Stomach smooth muscle (tissue), 2 donors: ENCODE data around the gene ZNF362.
A peak's percentile ranks its signal among the peaks of the same experiment; 100 is the strongest.
"Not testable (repeated sequence)": the region's sequence is repeated elsewhere in the genome, so short reads cannot be mapped to it uniquely, and the experiment has no call there.

Experiments
- H3K27ac ChIP-seq: one replicate; pipeline ENCODE4 v1.7.0; 2013; ENCODE audit warnings: mild to moderate bottlenecking, low read length, inconsistent platforms
- H3K27me3 ChIP-seq, 2 donors: one replicate each; pipeline ENCODE4 v1.7.0; 2013; ENCODE audit warnings: low read length in 2 of 2; ENCODE audit not compliant: insufficient read depth in 2 of 2, control insufficient read depth in 1 of 2
- H3K36me3 ChIP-seq, 2 donors: one replicate each; pipeline ENCODE4 v1.7.0; 2013; ENCODE audit warnings: low read length in 2 of 2; ENCODE audit not compliant: control insufficient read depth in 2 of 2, insufficient read depth in 2 of 2
- H3K4me1 ChIP-seq: one replicate; pipeline ENCODE4 v1.7.0; 2013; ENCODE audit warnings: low read length; ENCODE audit not compliant: control insufficient read depth, insufficient read depth
- H3K4me3 ChIP-seq, 2 donors: one replicate each; pipeline ENCODE4 v1.7.0; 2013; ENCODE audit warnings: low read length in 2 of 2
- H3K9ac ChIP-seq, 2 donors: one replicate each; pipeline ENCODE4 v1.7.0; 2013; ENCODE audit warnings: low read length in 2 of 2, mild to moderate bottlenecking in 1 of 2
- H3K9me3 ChIP-seq, 2 donors: one replicate each; pipeline ENCODE4 v1.7.0; 2013; ENCODE audit warnings: low read length in 2 of 2; ENCODE audit not compliant: control insufficient read depth in 2 of 2
- donor health status: healthy.
- donor health status: Pancreatic carcinoma.

Gene ZNF362

GRCh38 chr1:33286451-33287185 lies 30.3 kb downstream of the ZNF362 start:
- Histone ChIP-seq H3K4me3 (no peak overlapping the region), H3K4me1 (peaks cover 3% of the 10 kb centered on the region), H3K27ac (no peak overlapping the region), H3K27me3 (no peaks in the 10 kb centered on the region), H3K9me3 (no peaks in the 10 kb centered on the region), H3K9ac (no peak overlapping the region), H3K36me3 (peaks cover 11 to 16% of the 10 kb centered on the region in 2 donors)

GRCh38 chr1:33287317-33287716 lies 31.0 kb downstream of the ZNF362 start:
- Histone ChIP-seq H3K27ac (no peak overlapping the region), H3K36me3 (peaks cover 6 to 10% of the 10 kb centered on the region in 2 donors), H3K9ac (no peak overlapping the region), H3K4me3 (no peak overlapping the region), H3K9me3 (no peaks in the 10 kb centered on the region), H3K4me1 (peaks cover 3% of the 10 kb centered on the region), H3K27me3 (no peaks in the 10 kb centered on the region)

- no peak overlapping the region for H3K9ac ChIP-seq
- peaks cover 14% of the 10 kb centered on the region for H3K4me1 ChIP-seq
- H3K27ac ChIP-seq = no peak overlapping the region
- H3K4me3 ChIP-seq = no peak overlapping the region
- no peaks in the 10 kb centered on the region for H3K9me3 ChIP-seq
- no peaks in the 10 kb centered on the region for H3K27me3 ChIP-seq
- peaks cover 3 to 12% of the 10 kb centered on the region in 2 donors for H3K36me3 ChIP-seq
These were observed 32.9 kb downstream of the ZNF362 start for GRCh38 chr1:33288976-33289857.

GRCh38 chr1:33289858-33290154 lies 33.5 kb downstream of the ZNF362 start:
- Histone ChIP-seq H3K9ac (no peak overlapping the region), H3K27me3 (no peaks in the 10 kb centered on the region), H3K4me3 (no peak overlapping the region), H3K4me1 (peaks cover 14% of the 10 kb centered on the region), H3K9me3 (no peaks in the 10 kb centered on the region), H3K27ac (no peak overlapping the region), H3K36me3 (peaks cover 8 to 14% of the 10 kb centered on the region in 2 donors)

- not testable (repeated sequence) for H3K27me3 ChIP-seq
- H3K36me3 ChIP-seq = peaks cover 11 to 14% of the 10 kb centered on the region in 2 donors
These were observed 34.3 kb downstream of the ZNF362 start for GRCh38 chr1:33290615-33291014.

GRCh38 chr1:33292726-33293340 lies 36.5 kb downstream of the ZNF362 start:
- no peaks in the 10 kb centered on the region for H3K9me3 ChIP-seq
- H3K4me1 ChIP-seq = peaks cover 27% of the 10 kb centered on the region
- H3K27ac ChIP-seq = peak overlapping the region; percentile 24
- H3K27me3 ChIP-seq = no peaks in the 10 kb centered on the region
- peaks cover 11 to 20% of the 10 kb centered on the region in 2 donors for H3K36me3 ChIP-seq
- H3K9ac ChIP-seq = no peak overlapping the region
- H3K4me3 ChIP-seq = no peak overlapping the region

More at GRCh38 chr1:33290615-33291014, 34.3 kb downstream of the ZNF362 start:
- peaks cover 20% of the 10 kb centered on the region for H3K4me1 ChIP-seq
- not testable (repeated sequence) for H3K4me3 ChIP-seq, H3K9me3 ChIP-seq, H3K27ac ChIP-seq, H3K9ac ChIP-seq

- H3K36me3 ChIP-seq = peaks cover 11 to 17% of the 10 kb centered on the region in 2 donors
- H3K4me3 ChIP-seq = no peak overlapping the region
- no peaks in the 10 kb centered on the region for H3K27me3 ChIP-seq
- H3K27ac ChIP-seq = no peak overlapping the region
- no peak overlapping the region for H3K9ac ChIP-seq
- peaks cover 29% of the 10 kb centered on the region for H3K4me1 ChIP-seq
- no peaks in the 10 kb centered on the region for H3K9me3 ChIP-seq
These were observed 38.0 kb downstream of the ZNF362 start for GRCh38 chr1:33294071-33295010.

- H3K27me3 ChIP-seq = no peaks in the 10 kb centered on the region
- H3K9ac ChIP-seq = no peak overlapping the region
- peaks cover 11 to 17% of the 10 kb centered on the region in 2 donors for H3K36me3 ChIP-seq
- H3K9me3 ChIP-seq = no peaks in the 10 kb centered on the region
- peaks cover 26% of the 10 kb centered on the region for H3K4me1 ChIP-seq
- no peak overlapping the region for H3K4me3 ChIP-seq
- H3K27ac ChIP-seq = peak overlapping the region; percentile 46
These were observed 38.7 kb downstream of the ZNF362 start for GRCh38 chr1:33295023-33295422.

GRCh38 chr1:33295450-33296081 lies 39.3 kb downstream of the ZNF362 start:
- Histone ChIP-seq H3K9me3 (no peaks in the 10 kb centered on the region), H3K27ac (peak overlapping the region; percentile 46), H3K4me3 (no peak overlapping the region), H3K36me3 (peaks cover 11 to 17% of the 10 kb centered on the region in 2 donors), H3K9ac (peak overlapping the region in 1 of 2 donors; percentile 21), H3K27me3 (no peaks in the 10 kb centered on the region), H3K4me1 (peaks cover 30% of the 10 kb centered on the region)
